ENCODE results near the gene TES.

The TES gene

DNA sequence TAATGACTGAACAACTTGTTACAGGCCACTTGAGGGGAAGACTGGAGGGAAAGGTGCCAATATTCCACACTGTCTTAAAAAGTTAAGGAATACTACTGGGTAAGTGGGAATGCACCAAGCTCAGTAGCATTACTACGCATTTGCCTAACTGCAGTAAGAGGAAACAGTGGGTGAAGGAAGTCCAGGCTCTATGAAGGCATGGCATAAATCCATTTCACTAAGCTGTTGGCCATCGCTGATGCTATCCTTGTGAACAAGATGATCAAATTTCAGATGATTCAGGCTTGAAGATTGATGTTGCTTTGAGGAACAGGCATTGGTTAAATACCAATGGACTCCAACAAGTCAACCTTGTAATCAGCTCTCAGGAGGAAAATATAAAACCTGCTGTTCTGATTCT is 44.2 kb upstream of the TES start:
- no peak for DNase-seq (ENCODE audit: low spot score)
- TF ChIP-seq, protein P1, sequence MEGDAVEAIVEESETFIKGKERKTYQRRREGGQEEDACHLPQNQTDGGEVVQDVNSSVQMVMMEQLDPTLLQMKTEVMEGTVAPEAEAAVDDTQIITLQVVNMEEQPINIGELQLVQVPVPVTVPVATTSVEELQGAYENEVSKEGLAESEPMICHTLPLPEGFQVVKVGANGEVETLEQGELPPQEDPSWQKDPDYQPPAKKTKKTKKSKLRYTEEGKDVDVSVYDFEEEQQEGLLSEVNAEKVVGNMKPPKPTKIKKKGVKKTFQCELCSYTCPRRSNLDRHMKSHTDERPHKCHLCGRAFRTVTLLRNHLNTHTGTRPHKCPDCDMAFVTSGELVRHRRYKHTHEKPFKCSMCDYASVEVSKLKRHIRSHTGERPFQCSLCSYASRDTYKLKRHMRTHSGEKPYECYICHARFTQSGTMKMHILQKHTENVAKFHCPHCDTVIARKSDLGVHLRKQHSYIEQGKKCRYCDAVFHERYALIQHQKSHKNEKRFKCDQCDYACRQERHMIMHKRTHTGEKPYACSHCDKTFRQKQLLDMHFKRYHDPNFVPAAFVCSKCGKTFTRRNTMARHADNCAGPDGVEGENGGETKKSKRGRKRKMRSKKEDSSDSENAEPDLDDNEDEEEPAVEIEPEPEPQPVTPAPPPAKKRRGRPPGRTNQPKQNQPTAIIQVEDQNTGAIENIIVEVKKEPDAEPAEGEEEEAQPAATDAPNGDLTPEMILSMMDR (IDR thresholded peaks at IDR 0.05; ENCODE audit: extremely low read depth, insufficient read depth, missing control alignments), result no peak
- in situ Hi-C loops (cut with MboI; ENCODE audit: low pct_unique_long_range_greater_than_20kb, low sequenced_read_pairs, unreplicated experiment), result loop anchor here (10.0 to 25.0 kb wide), 2 partner anchors 419 to 646 kb away; no protein-coding TSS in a partner anchor

GRCh38 chr7:116167177-116167576 is 43.2 kb upstream of the TES start:
- in situ Hi-C loops (cut with MboI; ENCODE audit: low pct_unique_long_range_greater_than_20kb, low sequenced_read_pairs, unreplicated experiment), result loop anchor here (10.0 to 25.0 kb wide), 2 partner anchors 418 to 645 kb away; no protein-coding TSS in a partner anchor

DNA sequence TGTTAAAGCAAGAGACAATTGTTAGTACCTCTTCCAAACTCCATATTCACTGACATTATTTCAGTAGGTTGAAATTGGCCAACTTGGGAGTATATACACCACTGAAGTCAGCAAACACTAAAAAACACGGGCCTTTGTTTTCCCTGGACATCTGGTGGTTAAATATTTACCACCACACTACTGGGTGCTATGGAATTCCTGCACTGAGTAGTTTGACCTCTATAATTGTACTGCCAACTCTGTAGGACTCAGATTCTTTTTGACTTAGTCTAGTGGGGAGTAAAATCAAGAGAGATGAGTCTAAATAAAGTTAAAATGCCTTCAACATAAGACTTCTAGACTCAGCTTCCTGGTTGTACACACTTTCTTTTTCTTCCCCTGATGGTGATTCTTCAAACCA is 41.3 kb upstream of the TES start:
- in situ Hi-C loops (cut with MboI; ENCODE audit: low pct_unique_long_range_greater_than_20kb, low sequenced_read_pairs, unreplicated experiment), result loop anchor here (10.0 to 25.0 kb wide), 2 partner anchors 416 to 643 kb away; no protein-coding TSS in a partner anchor
- DNase-seq (ENCODE audit: low spot score), result no peak

More at GRCh38 chr7:116167177-116167576, 43.2 kb upstream of the TES start:
- TF ChIP-seq, protein P1 (IDR thresholded peaks at IDR 0.05; ENCODE audit: extremely low read depth, insufficient read depth, missing control alignments), result no peak
- DNase-seq (ENCODE audit: low spot score), result no peak

GRCh38 chr7:116170180-116170579 is 40.2 kb upstream of the TES start:
- TF ChIP-seq, protein P1 (IDR thresholded peaks at IDR 0.05; ENCODE audit: extremely low read depth, insufficient read depth, missing control alignments), result no peak
- DNase-seq (ENCODE audit: low spot score), result no peak
- in situ Hi-C loops (cut with MboI; ENCODE audit: low pct_unique_long_range_greater_than_20kb, low sequenced_read_pairs, unreplicated experiment), result loop anchor here (25.0 kb wide), 1 partner anchor 642 kb away; no protein-coding TSS in a partner anchor

More for the DNA sequence above, 41.3 kb upstream of the TES start:
- TF ChIP-seq, protein P1 (IDR thresholded peaks at IDR 0.05; ENCODE audit: extremely low read depth, insufficient read depth, missing control alignments), result no peak

GRCh38 chr7:116171094-116171493 is 39.2 kb upstream of the TES start:
- in situ Hi-C loops (cut with MboI; ENCODE audit: low pct_unique_long_range_greater_than_20kb, low sequenced_read_pairs, unreplicated experiment), result loop anchor here (25.0 kb wide), 1 partner anchor 641 kb away; no protein-coding TSS in a partner anchor
- TF ChIP-seq, protein P1 (IDR thresholded peaks at IDR 0.05; ENCODE audit: extremely low read depth, insufficient read depth, missing control alignments), result no peak
- no peak for DNase-seq (ENCODE audit: low spot score)

- DNase-seq (ENCODE audit: low spot score), result no peak
- in situ Hi-C loops (cut with MboI; ENCODE audit: low pct_unique_long_range_greater_than_20kb, low sequenced_read_pairs, unreplicated experiment), result loop anchor here (25.0 kb wide), 1 partner anchor 640 kb away; no protein-coding TSS in a partner anchor
- TF ChIP-seq, protein P1 (IDR thresholded peaks at IDR 0.05; ENCODE audit: extremely low read depth, insufficient read depth, missing control alignments), result no peak
These were observed 38.0 kb upstream of the TES start for GRCh38 chr7:116172353-116172752.
